GM13977 (cell line): ENCODE data around the gene PNP.
"Not testable (repeated sequence)": the region's sequence is repeated elsewhere in the genome, so short reads cannot be mapped to it uniquely, and the experiment has no call there.

Experiments
- DNase-seq: peaks from one replicate; pipeline ENCODE4 v3.0.0; 2012; ENCODE audit warnings: low spot score
- in situ Hi-C: fragments of 300-500 bp; cut with MboI; formaldehyde crosslinking; loops from one replicate; pipeline ENCODE4 v1.12.0; 2022; ENCODE audit warnings: low sequenced_read_pairs, low pct_unique_long_range_greater_than_20kb, mixed read lengths, inconsistent platforms; ENCODE audit not compliant: unreplicated experiment
- TF ChIP-seq, protein P1 (sequence below): IDR thresholded peaks from 2 replicates; pipeline ENCODE4 v1.5.1; 2012; ENCODE audit warnings: mild to moderate bottlenecking, control low read depth; ENCODE audit not compliant: insufficient read depth; ENCODE audit errors: extremely low read depth, missing control alignments

PNP gene

DNA sequence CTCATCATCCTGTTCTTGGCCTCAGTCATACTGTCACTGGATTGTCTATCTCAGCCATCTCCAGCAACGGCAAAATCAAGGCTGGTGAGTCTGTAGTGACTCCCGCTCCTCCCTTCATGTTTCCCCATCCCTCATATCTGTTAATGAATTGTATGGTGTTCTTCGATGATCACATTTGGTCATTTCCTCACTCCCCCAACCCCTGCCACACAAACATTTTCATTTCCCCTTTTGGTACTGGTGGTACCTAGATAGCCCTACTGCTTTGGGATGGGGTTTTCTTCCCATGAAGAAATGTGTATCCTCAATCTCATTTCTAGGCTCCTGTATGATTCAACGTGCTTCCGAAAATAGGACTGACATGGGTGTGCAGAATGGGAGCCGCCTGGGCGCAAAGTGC, 30.5 kb upstream of the PNP start:
- TF ChIP-seq, protein P1, sequence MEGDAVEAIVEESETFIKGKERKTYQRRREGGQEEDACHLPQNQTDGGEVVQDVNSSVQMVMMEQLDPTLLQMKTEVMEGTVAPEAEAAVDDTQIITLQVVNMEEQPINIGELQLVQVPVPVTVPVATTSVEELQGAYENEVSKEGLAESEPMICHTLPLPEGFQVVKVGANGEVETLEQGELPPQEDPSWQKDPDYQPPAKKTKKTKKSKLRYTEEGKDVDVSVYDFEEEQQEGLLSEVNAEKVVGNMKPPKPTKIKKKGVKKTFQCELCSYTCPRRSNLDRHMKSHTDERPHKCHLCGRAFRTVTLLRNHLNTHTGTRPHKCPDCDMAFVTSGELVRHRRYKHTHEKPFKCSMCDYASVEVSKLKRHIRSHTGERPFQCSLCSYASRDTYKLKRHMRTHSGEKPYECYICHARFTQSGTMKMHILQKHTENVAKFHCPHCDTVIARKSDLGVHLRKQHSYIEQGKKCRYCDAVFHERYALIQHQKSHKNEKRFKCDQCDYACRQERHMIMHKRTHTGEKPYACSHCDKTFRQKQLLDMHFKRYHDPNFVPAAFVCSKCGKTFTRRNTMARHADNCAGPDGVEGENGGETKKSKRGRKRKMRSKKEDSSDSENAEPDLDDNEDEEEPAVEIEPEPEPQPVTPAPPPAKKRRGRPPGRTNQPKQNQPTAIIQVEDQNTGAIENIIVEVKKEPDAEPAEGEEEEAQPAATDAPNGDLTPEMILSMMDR = no peak
- DNase-seq = no peak
- in situ Hi-C loops = no loop called here

DNA sequence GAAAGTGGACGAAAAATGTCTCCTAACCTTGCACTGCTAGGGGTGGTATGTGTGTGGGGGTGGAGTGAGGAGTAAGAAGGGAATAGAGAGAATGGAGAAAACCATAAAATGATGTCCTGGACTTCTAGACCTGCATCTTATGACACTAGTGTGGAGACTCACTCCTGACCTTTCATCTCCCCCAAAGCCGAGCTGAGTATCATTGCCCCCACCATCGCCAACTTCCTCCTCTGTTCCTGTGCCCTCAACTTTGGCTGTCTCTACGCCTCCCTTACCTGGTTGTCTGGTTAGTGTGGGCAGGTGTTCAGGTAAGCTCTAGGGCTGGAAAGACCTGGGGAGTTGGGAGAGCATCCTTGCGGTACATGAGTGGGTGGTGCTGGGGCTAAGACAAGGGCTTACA, 28.7 kb upstream of the PNP start:
- in situ Hi-C loops = no loop called here
- TF ChIP-seq, protein P1 = no peak
- no peak for DNase-seq

DNA sequence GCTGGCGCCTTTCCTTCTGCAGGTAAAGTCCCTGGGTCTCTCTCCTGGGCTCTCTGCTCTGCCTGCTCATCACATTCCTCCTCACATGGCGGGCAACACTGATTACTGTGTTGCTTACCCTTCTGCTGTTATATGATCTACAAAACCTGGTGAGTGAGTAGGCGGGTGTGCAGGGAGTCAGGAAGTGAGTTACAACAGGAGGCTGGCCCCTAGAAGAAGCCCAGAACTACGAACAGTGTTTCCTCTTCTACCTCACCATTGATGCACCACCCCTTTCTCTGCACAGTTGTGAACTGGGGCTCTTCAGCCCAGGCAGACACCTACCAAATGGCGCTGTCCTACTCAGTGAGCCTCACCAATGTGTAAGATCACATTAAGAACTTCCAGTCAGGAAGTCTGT, 28.3 kb upstream of the PNP start:
- in situ Hi-C loops = no loop called here
- peak; percentile 58 for DNase-seq
- TF ChIP-seq, protein P1 = no peak

DNA sequence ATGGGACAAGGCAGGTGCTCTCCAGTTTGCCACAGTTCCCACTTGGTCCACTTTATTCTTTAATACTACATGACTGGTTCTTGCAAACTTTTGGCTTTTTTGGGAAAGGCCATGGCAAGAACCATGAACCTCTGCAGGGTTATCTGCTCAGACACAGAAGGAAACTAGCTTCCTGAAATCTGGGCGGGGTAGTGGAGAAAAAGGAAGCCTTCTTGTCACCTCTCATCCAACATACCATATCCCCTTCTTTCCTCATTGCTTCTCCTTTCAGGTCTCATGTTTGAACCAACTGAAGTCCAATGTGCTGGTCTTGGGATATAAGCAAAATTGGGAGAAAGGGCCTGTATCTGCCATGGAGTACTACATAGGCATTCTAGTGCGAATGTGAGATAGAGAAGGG, 27.7 kb upstream of the PNP start:
- TF ChIP-seq, protein P1 = no peak
- in situ Hi-C loops = no loop called here
- no peak for DNase-seq

DNA sequence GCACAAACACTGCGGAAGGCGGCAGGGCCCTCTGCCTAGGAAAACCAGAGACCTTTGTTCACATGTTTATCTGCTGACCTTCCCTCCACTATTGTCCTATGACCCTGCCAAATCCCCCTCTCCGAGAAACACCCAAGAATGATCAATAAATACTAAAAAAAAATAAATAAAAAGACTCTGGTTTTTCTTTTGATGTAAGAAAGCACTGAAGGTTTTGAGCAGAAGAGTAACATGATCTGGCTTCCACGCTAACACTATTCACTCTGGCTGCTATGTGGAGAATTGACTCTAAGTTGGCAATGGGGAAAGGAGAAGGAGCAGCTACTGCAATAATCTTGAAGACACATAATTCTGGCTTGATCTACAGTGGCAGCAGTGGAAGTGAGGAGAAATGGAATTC, 25.6 kb upstream of the PNP start:
- DNase-seq, in situ Hi-C loops: not testable (repeated sequence)

DNA sequence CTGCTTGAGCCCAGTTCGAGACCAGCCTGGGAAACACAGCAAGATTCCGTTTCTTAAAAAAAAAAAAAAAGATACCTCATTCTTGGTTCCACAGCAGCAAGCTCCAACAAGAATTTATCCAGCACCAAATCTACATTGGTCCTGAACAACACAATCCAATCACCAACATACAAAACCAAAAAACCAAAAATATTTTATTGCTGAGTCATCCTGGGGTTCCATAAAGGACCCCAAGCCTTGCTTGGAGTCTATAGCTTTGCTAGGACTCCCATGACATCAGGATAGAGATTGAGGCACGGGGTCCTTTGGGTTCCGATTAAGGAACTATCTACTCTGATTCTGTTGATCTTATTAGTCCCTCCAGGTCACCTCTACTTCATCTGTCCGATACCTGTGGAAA, 22.3 kb upstream of the PNP start:
- TF ChIP-seq, protein P1 = no peak
- DNase-seq = no peak
- in situ Hi-C loops = no loop called here

DNA sequence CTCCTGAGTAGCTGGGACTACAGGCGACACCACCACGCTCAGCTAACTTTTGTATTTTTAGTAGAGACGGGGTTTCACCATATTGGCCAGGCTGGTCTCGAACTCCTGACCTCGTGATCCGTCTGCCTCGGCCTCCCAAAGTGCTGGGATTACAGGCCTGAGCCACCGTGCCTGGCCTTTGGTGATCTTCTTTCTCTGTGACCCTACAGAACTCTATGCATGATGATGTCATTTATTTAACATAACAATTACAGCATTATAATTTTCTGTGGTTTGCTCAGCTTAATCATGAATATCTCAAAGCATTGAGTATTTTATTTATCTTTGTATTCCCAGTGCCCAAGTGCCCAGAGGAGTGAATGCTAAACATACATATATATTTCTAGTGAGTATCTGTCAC, 16.4 kb upstream of the PNP start:
- DNase-seq, in situ Hi-C loops: not testable (repeated sequence)
